Measurements from ENCODE around the gene ZNF341. TPM values are rescaled to one million over a fixed set of nuclear protein-coding genes. Genes with fewer than 3 reads are reported as not detected.
"Not testable (repeated sequence)": the region's sequence is repeated elsewhere in the genome, so short reads cannot be mapped to it uniquely, and the experiment has no call there.

The ZNF341 gene
- total RNA-seq, 1 experiment from 2014 or later, result 0.64 TPM

- in situ Hi-C loops (cut with HindIII; ENCODE audit: low pct_unique_long_range_greater_than_20kb, low sequenced_read_pairs), result no loop called here
- DNase-seq (ENCODE audit: low read depth), result no peak
Measured at GRCh38 chr20:33753763-33754162, 22.0 kb downstream of the ZNF341 start.

GRCh38 chr20:33755936-33756490, 24.2 kb downstream of the ZNF341 start:
- DNase-seq (ENCODE audit: low read depth); in situ Hi-C loops (cut with HindIII; ENCODE audit: low pct_unique_long_range_greater_than_20kb, low sequenced_read_pairs): not testable (repeated sequence)

DNA sequence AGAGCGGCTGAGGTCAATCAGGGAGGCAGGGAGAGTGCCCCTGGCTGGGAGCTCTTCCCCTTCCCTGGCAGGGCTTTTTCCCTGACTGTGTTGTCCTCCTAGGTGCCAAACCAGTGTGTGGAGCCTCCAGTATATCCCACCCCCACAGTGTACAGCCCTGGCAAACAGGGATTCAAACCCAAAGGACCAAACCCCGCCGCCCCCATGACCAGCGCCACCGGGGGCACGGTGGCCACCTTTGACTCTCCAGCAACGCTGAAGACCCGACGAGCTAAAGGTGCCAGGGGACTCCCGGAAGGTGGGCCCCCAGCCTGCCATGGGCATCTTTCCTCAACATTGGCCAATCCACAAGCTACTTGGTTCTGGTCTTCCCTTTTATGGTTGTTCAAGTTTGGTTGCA, 25.2 kb downstream of the ZNF341 start:
- in situ Hi-C loops (cut with HindIII; ENCODE audit: low pct_unique_long_range_greater_than_20kb, low sequenced_read_pairs), result no loop called here
- no peak for DNase-seq (ENCODE audit: low read depth)

DNA sequence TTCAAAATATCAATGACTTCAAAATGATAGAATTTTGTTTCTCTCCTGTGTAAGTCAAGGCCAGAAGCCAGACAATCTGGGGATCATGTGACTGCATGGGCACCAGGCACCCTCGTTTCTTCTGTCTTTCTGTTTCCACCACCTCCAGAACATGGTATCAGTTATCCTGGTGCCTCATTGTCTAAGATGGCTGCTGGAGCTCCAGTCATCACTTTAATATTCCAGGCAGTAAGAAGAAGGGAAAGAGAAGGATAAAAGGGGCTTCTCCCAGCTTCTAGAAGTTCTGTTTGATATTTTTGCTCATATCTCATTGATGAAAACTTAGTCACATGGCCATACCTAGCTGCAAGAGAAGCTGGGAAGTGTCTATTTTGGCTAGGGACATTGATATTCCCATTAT, 25.7 kb downstream of the ZNF341 start:
- in situ Hi-C loops (cut with HindIII; ENCODE audit: low pct_unique_long_range_greater_than_20kb, low sequenced_read_pairs), result no loop called here
- DNase-seq (ENCODE audit: low read depth), result no peak

DNA sequence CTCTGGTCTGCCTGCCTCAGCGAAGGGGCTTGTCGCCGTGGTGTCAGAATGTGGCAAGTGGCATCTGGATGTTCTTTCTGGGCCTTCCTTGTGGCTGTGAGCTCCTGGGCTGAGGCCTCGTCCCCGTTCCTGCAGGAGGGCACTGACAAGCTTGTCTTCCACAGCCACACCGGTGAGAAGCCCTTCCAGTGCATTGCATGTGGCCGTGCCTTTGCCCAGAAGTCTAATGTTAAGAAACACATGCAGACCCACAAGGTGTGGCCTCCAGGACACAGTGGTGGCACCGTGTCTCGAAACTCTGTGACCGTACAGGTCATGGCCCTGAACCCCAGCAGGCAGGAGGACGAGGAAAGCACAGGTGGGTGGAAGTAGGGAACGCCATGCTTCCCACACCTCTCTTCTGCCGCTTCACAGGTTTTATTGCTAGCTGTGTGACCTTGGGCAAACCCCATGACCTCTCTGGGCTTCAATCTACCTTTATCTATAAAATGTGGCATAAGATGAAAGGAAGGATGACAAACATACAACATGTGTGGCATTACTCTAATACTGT, 30.0 kb downstream of the ZNF341 start:
- in situ Hi-C loops (cut with HindIII; ENCODE audit: low pct_unique_long_range_greater_than_20kb, low sequenced_read_pairs), result no loop called here
- DNase-seq (ENCODE audit: low read depth), result no peak

DNA sequence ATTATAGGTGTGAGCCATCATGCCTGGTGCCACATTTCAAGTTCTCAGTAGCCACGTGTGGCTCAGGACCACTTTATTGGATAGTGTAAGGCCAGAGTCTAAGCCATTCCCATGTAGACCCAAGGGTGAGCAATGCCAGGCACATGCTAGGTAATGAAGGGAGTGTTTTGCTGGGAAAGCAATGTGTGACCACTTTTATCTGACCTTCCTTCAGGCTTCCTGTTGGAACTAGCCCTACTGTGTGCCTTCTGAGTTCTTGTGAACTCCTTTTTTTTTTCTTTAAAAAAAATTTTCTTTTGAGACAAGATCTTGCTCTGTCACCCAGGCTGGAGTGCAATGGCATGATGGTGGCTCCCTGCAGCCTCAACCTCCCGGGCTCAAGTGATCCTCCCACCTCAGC, 33.3 kb downstream of the ZNF341 start:
- no peak for DNase-seq (ENCODE audit: low read depth)
- in situ Hi-C loops (cut with HindIII; ENCODE audit: low pct_unique_long_range_greater_than_20kb, low sequenced_read_pairs), result no loop called here

DNA sequence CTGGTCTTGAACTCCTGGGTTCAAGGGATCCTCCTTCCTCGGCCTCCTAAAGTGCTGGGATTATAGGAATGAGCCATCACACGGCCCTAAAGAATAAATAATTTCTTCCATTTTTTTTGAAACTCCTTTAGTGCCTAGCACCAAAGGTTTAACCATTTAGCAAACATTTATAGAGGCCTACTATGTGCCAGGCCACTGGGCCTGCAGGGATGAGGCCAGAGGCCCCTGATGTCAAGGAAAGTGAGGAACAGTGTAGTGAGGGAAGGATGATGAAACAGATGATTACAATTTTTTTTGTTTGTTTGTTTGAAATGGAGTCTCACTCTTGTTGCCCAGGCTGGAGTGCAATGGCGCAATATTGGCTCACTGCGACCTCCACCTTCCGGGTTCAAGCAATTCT, 33.8 kb downstream of the ZNF341 start:
- DNase-seq (ENCODE audit: low read depth), result no peak
- in situ Hi-C loops (cut with HindIII; ENCODE audit: low pct_unique_long_range_greater_than_20kb, low sequenced_read_pairs), result no loop called here

DNA sequence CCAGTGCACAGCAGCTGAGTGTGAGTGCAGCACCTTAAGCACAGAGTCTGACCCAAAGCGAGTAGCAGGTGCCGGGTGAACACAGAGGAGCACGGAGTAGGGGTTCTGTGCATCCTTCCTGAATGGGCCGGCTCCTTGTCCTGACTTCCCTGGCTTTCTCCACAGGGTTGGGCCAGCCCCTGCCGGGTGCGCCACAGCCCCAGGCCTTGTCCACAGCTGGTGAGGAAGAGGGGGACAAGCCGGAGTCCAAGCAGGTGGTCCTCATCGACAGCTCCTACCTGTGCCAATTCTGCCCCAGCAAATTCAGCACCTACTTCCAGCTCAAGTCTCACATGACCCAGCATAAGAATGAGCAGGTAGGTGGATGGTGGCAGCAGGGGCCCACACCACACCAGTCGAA, 34.9 kb downstream of the ZNF341 start:
- in situ Hi-C loops (cut with HindIII; ENCODE audit: low pct_unique_long_range_greater_than_20kb, low sequenced_read_pairs), result no loop called here

GRCh38 chr20:33767777-33768138, 36.0 kb downstream of the ZNF341 start:
- no peak for DNase-seq (ENCODE audit: low read depth)
- in situ Hi-C loops (cut with HindIII; ENCODE audit: low pct_unique_long_range_greater_than_20kb, low sequenced_read_pairs), result no loop called here

More for the DNA sequence above, 34.9 kb downstream of the ZNF341 start:
- no peak for DNase-seq (ENCODE audit: low read depth)

- in situ Hi-C loops (cut with HindIII; ENCODE audit: low pct_unique_long_range_greater_than_20kb, low sequenced_read_pairs), result no loop called here
- no peak for DNase-seq (ENCODE audit: low read depth)
Measured at GRCh38 chr20:33769043-33769442, 37.2 kb downstream of the ZNF341 start.

GRCh38 chr20:33770005-33770404, 38.2 kb downstream of the ZNF341 start:
- DNase-seq (ENCODE audit: low read depth), result no peak
- in situ Hi-C loops (cut with HindIII; ENCODE audit: low pct_unique_long_range_greater_than_20kb, low sequenced_read_pairs), result no loop called here

- in situ Hi-C loops (cut with HindIII; ENCODE audit: low pct_unique_long_range_greater_than_20kb, low sequenced_read_pairs), result no loop called here
- DNase-seq (ENCODE audit: low read depth), result no peak
Measured at GRCh38 chr20:33771938-33772337, 40.1 kb downstream of the ZNF341 start.

- in situ Hi-C loops (cut with HindIII; ENCODE audit: low pct_unique_long_range_greater_than_20kb, low sequenced_read_pairs), result no loop called here
- no peak for DNase-seq (ENCODE audit: low read depth)
Measured at GRCh38 chr20:33772439-33772838, 40.6 kb downstream of the ZNF341 start.

- DNase-seq (ENCODE audit: low read depth), result no peak
- in situ Hi-C loops (cut with HindIII; ENCODE audit: low pct_unique_long_range_greater_than_20kb, low sequenced_read_pairs), result no loop called here
Measured at GRCh38 chr20:33773412-33774089, 41.8 kb downstream of the ZNF341 start.

- in situ Hi-C loops (cut with HindIII; ENCODE audit: low pct_unique_long_range_greater_than_20kb, low sequenced_read_pairs), result no loop called here
- DNase-seq (ENCODE audit: low read depth), result no peak
Measured at GRCh38 chr20:33777816-33778215, 46.0 kb downstream of the ZNF341 start.

DNA sequence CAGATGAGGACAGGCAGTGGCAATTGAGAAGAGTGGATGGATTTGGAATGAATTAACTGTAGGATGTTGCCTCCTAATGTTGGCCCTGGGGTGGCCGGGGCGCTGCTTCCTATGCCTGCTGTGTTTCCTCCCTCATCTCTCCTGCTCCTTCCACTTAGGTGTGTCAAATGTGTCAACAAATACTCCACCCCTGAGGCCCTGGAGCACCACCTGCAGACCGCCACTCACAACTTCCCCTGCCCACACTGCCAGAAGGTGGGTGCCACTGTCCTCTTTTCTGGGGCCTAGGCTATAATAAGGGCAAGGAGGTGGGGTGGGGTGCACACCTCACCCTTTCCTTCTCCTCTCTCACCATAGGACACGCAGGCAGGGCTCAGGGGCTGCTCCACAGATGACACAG, 49.3 kb downstream of the ZNF341 start:
- in situ Hi-C loops (cut with HindIII; ENCODE audit: low pct_unique_long_range_greater_than_20kb, low sequenced_read_pairs), result no loop called here
- DNase-seq (ENCODE audit: low read depth), result no peak

DNA sequence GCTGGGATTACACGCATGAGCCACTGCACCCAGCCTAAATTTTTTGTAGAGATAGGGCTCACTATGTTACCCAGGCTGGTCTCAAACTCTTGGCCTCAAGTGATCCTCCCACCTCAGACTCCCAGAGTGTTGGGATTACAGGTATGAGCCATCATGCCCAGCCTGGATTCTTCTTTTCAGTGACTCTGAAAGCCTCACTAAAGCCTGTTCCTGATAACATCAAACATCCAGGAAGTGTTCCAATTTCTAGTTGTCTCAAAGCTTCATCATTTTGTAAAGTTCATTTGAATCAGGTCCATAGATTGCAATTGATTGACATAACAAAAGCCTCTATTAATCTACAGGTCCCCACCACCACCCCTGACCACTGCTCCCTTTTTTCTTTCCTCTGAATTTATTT, 50.1 kb downstream of the ZNF341 start:
- in situ Hi-C loops (cut with HindIII; ENCODE audit: low pct_unique_long_range_greater_than_20kb, low sequenced_read_pairs), result no loop called here

DNA sequence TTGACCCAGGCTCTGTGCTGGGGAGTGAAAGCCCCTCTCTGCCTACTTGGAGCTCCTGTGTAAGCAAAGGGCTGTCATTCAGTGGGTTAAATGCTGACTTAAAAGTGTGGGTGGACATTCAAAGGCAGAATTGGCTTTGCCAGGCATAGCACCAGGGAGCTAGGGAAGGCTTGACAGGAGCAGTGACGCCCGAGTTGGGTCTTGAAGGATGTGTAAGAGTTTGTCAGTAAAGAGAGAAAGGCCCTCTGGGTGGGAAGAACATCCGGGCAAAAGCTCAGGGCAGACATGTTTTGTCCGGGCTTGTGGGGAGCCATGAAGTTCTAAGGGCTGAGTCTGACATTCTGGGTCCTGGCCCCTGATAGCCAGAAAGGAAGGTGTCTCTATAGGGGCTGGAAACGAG, 51.5 kb downstream of the ZNF341 start:
- no peak for DNase-seq (ENCODE audit: low read depth)
- in situ Hi-C loops (cut with HindIII; ENCODE audit: low pct_unique_long_range_greater_than_20kb, low sequenced_read_pairs), result no loop called here

More for the DNA sequence above, 50.1 kb downstream of the ZNF341 start:
- DNase-seq (ENCODE audit: low read depth), result no peak

- in situ Hi-C loops (cut with HindIII; ENCODE audit: low pct_unique_long_range_greater_than_20kb, low sequenced_read_pairs), result no loop called here
- no peak for DNase-seq (ENCODE audit: low read depth)
Measured at GRCh38 chr20:33783818-33784217, 52.0 kb downstream of the ZNF341 start.

- in situ Hi-C loops (cut with HindIII; ENCODE audit: low pct_unique_long_range_greater_than_20kb, low sequenced_read_pairs), result no loop called here
- DNase-seq (ENCODE audit: low read depth), result no peak
Measured at GRCh38 chr20:33784225-33784624, 52.4 kb downstream of the ZNF341 start.

Measured in Caki2 (cell line).